Endothelial cell (in vitro differentiated cells): ENCODE results near the gene KCNK7. TPM values are rescaled to one million over a fixed set of nuclear protein-coding genes. Genes with fewer than 3 reads are reported as not detected.
A peak's percentile ranks its signal among the peaks of the same experiment; 100 is the strongest.

Source experiments
- DNase-seq: peaks from one replicate; pipeline ENCODE4 v3.0.0; 2021; ENCODE audit warnings: low spot score
- H3K27ac Mint-ChIP-seq: one replicate; pipeline ENCODE4 v1.8.0; 2021; ENCODE audit warnings: mixed read lengths, inconsistent platforms; ENCODE audit not compliant: unreplicated experiment
- H3K27me3 Mint-ChIP-seq: one replicate; pipeline ENCODE4 v1.8.0; 2021; ENCODE audit warnings: mild to moderate bottlenecking, moderate library complexity, mixed read lengths, inconsistent platforms; ENCODE audit not compliant: unreplicated experiment
- H3K36me3 Mint-ChIP-seq: one replicate; pipeline ENCODE4 v1.8.0; 2021; ENCODE audit warnings: mild to moderate bottlenecking, low read depth, mixed read lengths, inconsistent platforms; ENCODE audit not compliant: unreplicated experiment
- H3K4me1 Mint-ChIP-seq: one replicate; pipeline ENCODE4 v1.8.0; 2021; ENCODE audit warnings: mild to moderate bottlenecking, mixed read lengths, inconsistent platforms; ENCODE audit not compliant: unreplicated experiment
- H3K4me3 Mint-ChIP-seq: one replicate; pipeline ENCODE4 v1.8.0; 2021; ENCODE audit warnings: mild to moderate bottlenecking, mixed read lengths, inconsistent platforms; ENCODE audit not compliant: unreplicated experiment
- H3K9me3 Mint-ChIP-seq: one replicate; pipeline ENCODE4 v1.8.0; 2021; ENCODE audit warnings: mixed read lengths, inconsistent platforms; ENCODE audit not compliant: unreplicated experiment
- CTCF ChIP-seq: fragments of 200-600 bp; sonication (generic); IDR thresholded peaks from one replicate; pipeline ENCODE4 v1.5.0; 2021; ENCODE audit warnings: antibody characterized with exemption; ENCODE audit not compliant: unreplicated experiment
- total RNA-seq: library from RNA; stranded (reverse); fragmentation: NEBNext Ultra II Directional; extraction: Animal tissue kit (Norgen Biotek cat#: 25700); gene quantifications from one replicate; pipeline ENCODE4 v1.2.1, GENCODE V29; 2021; ENCODE audit not compliant: unreplicated experiment

Gene KCNK7
- total RNA-seq, 1 donor from 2014 or later = 2.0 TPM

- no peaks in the 10 kb centered on the region for H3K36me3 Mint-ChIP-seq
- TF ChIP-seq CTCF = no peak
- H3K27me3 Mint-ChIP-seq = peaks cover 30% of the 10 kb centered on the region
- H3K27ac Mint-ChIP-seq = peak within 1 kb of the TSS; percentile 30
- no peaks in the 10 kb centered on the region for H3K9me3 Mint-ChIP-seq
- peak; percentile 80 for DNase-seq
- H3K4me3 Mint-ChIP-seq = peak within 1 kb of the TSS; percentile 98
- peaks cover 46% of the 10 kb centered on the region for H3K4me1 Mint-ChIP-seq
These were observed 23.1 kb downstream of the KCNK7 start, which contains the start of gene FAM89B for GRCh38 chr11:65572356-65573051. Gene FAM89B (plus strand): TSS chr11:65572538. CDS start chr11:65572670, 132 bp downstream.

GRCh38 chr11:65571940-65572339 is 23.7 kb downstream of the KCNK7 start:
- no peak overlapping the region for H3K27ac Mint-ChIP-seq
- peak overlapping the region; percentile 98 for H3K4me3 Mint-ChIP-seq
- no peak for TF ChIP-seq CTCF
- H3K9me3 Mint-ChIP-seq = no peaks in the 10 kb centered on the region
- peaks cover 31% of the 10 kb centered on the region for H3K27me3 Mint-ChIP-seq
- DNase-seq = no peak
- peaks cover 46% of the 10 kb centered on the region for H3K4me1 Mint-ChIP-seq
- H3K36me3 Mint-ChIP-seq = no peaks in the 10 kb centered on the region

GRCh38 chr11:65571420-65571819 is 24.2 kb downstream of the KCNK7 start:
- no peak for DNase-seq
- no peak overlapping the region for H3K27ac Mint-ChIP-seq
- H3K4me1 Mint-ChIP-seq = peaks cover 46% of the 10 kb centered on the region
- peak overlapping the region; percentile 98 for H3K4me3 Mint-ChIP-seq
- H3K9me3 Mint-ChIP-seq = no peaks in the 10 kb centered on the region
- peaks cover 29% of the 10 kb centered on the region for H3K27me3 Mint-ChIP-seq
- TF ChIP-seq CTCF = no peak
- H3K36me3 Mint-ChIP-seq = no peaks in the 10 kb centered on the region

GRCh38 chr11:65569973-65570918 is 25.4 kb downstream of the KCNK7 start, which contains the start of gene ZNRD2:
Gene ZNRD2 (plus strand): TSS chr11:65570477. CDS start chr11:65570492, 15 bp downstream.
- peak; percentile 61 for TF ChIP-seq CTCF
- peaks cover 28% of the 10 kb centered on the region for H3K27me3 Mint-ChIP-seq
- peaks cover 42% of the 10 kb centered on the region for H3K4me1 Mint-ChIP-seq
- H3K9me3 Mint-ChIP-seq = no peaks in the 10 kb centered on the region
- peak within 1 kb of the TSS; percentile 85 for H3K27ac Mint-ChIP-seq
- no peaks in the 10 kb centered on the region for H3K36me3 Mint-ChIP-seq
- peak; percentile 96 for DNase-seq
- peak within 1 kb of the TSS; percentile 98 for H3K4me3 Mint-ChIP-seq
